H9 (cell line): ENCODE results near the gene JPT2. TPM values are rescaled to one million over a fixed set of nuclear protein-coding genes. Genes with fewer than 3 reads are reported as not detected.

ENCODE experiments used
- DNase-seq: peaks from one replicate; pipeline ENCODE4 v3.0.0-alpha.2; 2017
- H2AFZ ChIP-seq: one replicate; pipeline ENCODE4 v1.6.1; 2013; ENCODE audit warnings: mild to moderate bottlenecking, low read length, control low read depth, moderate library complexity
- H2AK5ac ChIP-seq: 2 replicates; pipeline ENCODE4 v1.6.1; 2013; ENCODE audit warnings: low read length, control low read depth, mixed read lengths; ENCODE audit not compliant: insufficient read length
- H2BK120ac ChIP-seq: one replicate; pipeline ENCODE4 v1.6.1; 2013; ENCODE audit warnings: low read depth, mild to moderate bottlenecking, low read length, control low read depth, inconsistent platforms; ENCODE audit not compliant: poor library complexity, severe bottlenecking
- H2BK12ac ChIP-seq: 2 replicates; pipeline ENCODE4 v1.6.1; 2013; ENCODE audit warnings: low read length, control low read depth, mixed read lengths, low read depth; ENCODE audit not compliant: insufficient read length
- H2BK15ac ChIP-seq: 2 replicates; pipeline ENCODE4 v1.6.1; 2013; ENCODE audit warnings: low read depth, low read length, control low read depth
- H2BK20ac ChIP-seq: one replicate; pipeline ENCODE4 v1.6.1; 2013; ENCODE audit warnings: low read depth, mild to moderate bottlenecking, low read length, control low read depth, inconsistent platforms; ENCODE audit not compliant: poor library complexity, severe bottlenecking
- H2BK5ac ChIP-seq: 2 replicates; pipeline ENCODE4 v1.6.1; 2013; ENCODE audit warnings: low read length, control low read depth, mixed read lengths; ENCODE audit not compliant: insufficient read length
- H3K14ac ChIP-seq: 2 replicates; pipeline ENCODE4 v1.6.1; 2013; ENCODE audit warnings: low read length, control low read depth; ENCODE audit not compliant: insufficient read depth
- H3K18ac ChIP-seq: 2 replicates; pipeline ENCODE4 v1.6.1; 2013; ENCODE audit warnings: low read depth, mild to moderate bottlenecking, mixed read lengths, low read length, control low read depth; ENCODE audit not compliant: insufficient read length
- H3K23ac ChIP-seq: 2 replicates; pipeline ENCODE4 v1.6.1; 2013; ENCODE audit warnings: low read length, control low read depth, mixed read lengths, low read depth; ENCODE audit not compliant: insufficient read length
- H3K23me2 ChIP-seq: 2 replicates; pipeline ENCODE4 v1.6.1; 2013; ENCODE audit warnings: low read depth, mild to moderate bottlenecking, mixed read lengths, low read length, control low read depth; ENCODE audit not compliant: insufficient read length, poor library complexity, severe bottlenecking
- H3K27ac ChIP-seq: 2 replicates; pipeline ENCODE4 v1.5.1; 2013; ENCODE audit warnings: low read length, control low read depth, mixed read lengths, low read depth; ENCODE audit not compliant: insufficient read length
- H3K27me3 ChIP-seq: 2 replicates; pipeline ENCODE4 v1.6.1; 2013; ENCODE audit warnings: low read length, control low read depth, inconsistent platforms; ENCODE audit not compliant: insufficient read depth
- H3K4ac ChIP-seq: 2 replicates; pipeline ENCODE4 v1.6.1; 2013; ENCODE audit warnings: low read depth, mild to moderate bottlenecking, control low read depth, inconsistent platforms, low read length, moderate library complexity
- H3K4me1 ChIP-seq: 2 replicates; pipeline ENCODE4 v1.6.1; 2013; ENCODE audit warnings: low read length, control low read depth, inconsistent platforms; ENCODE audit not compliant: insufficient read depth
- H3K4me2 ChIP-seq: 2 replicates; pipeline ENCODE4 v1.6.1; 2013; ENCODE audit warnings: low read length, control low read depth, mixed read lengths; ENCODE audit not compliant: insufficient read length, insufficient read depth
- H3K56ac ChIP-seq: 2 replicates; pipeline ENCODE4 v1.6.1; 2013; ENCODE audit warnings: low read depth, mild to moderate bottlenecking, mixed read lengths, low read length, control low read depth; ENCODE audit not compliant: insufficient read length
- H3K79me1 ChIP-seq: 2 replicates; pipeline ENCODE4 v1.6.1; 2013; ENCODE audit warnings: low read depth, mild to moderate bottlenecking, moderate library complexity, low read length, control low read depth, inconsistent platforms; ENCODE audit not compliant: insufficient read depth, poor library complexity, severe bottlenecking
- H3K79me2 ChIP-seq: 2 replicates; pipeline ENCODE4 v1.6.1; 2013; ENCODE audit warnings: low read length, control low read depth, inconsistent platforms; ENCODE audit not compliant: insufficient read depth
- H3K9ac ChIP-seq: 2 replicates; pipeline ENCODE4 v1.6.1; 2013; ENCODE audit warnings: low read length, control low read depth, mixed read lengths; ENCODE audit not compliant: insufficient read length; ENCODE audit errors: extremely low read depth
- H3K9me3 ChIP-seq: one replicate; pipeline ENCODE4 v1.6.1; 2013; ENCODE audit warnings: low read depth, low read length, inconsistent platforms; ENCODE audit not compliant: control insufficient read depth
- H3T11ph ChIP-seq: one replicate; pipeline ENCODE4 v1.6.1; 2013; ENCODE audit warnings: mild to moderate bottlenecking, low read length, control low read depth, inconsistent platforms
- H4K20me1 ChIP-seq: one replicate; pipeline ENCODE4 v1.6.1; 2013; ENCODE audit not compliant: control insufficient read depth, insufficient read length, insufficient read depth
- H4K5ac ChIP-seq: 2 replicates; pipeline ENCODE4 v1.6.1; 2013; ENCODE audit warnings: low read depth, mild to moderate bottlenecking, mixed read lengths, low read length, control low read depth; ENCODE audit not compliant: insufficient read length
- H4K8ac ChIP-seq: replicated peaks from 2 replicates; pipeline ENCODE4 v1.6.1; 2013; ENCODE audit warnings: low read length, control low read depth, mixed read lengths, low read depth; ENCODE audit not compliant: insufficient read length
- H4K91ac ChIP-seq: 2 replicates; pipeline ENCODE4 v1.6.1; 2013; ENCODE audit warnings: low read depth, mild to moderate bottlenecking, moderate library complexity, mixed read lengths, low read length, control low read depth; ENCODE audit not compliant: insufficient read length
- H3K27ac Mint-ChIP-seq, 3 experiments: 2 replicates in 2 of 3; 3 replicates in 1 of 3; pipeline ENCODE4 v1.8.0; 2020 to 2021; ENCODE audit warnings: mixed read lengths in 3 of 3, mild to moderate bottlenecking in 1 of 3, moderate library complexity in 1 of 3
- H3K27me3 Mint-ChIP-seq: 2 replicates; pipeline ENCODE4 v1.8.0; 2021; ENCODE audit warnings: low read depth, mild to moderate bottlenecking, moderate library complexity, mixed read lengths
- H3K36me3 Mint-ChIP-seq, 3 experiments: 2 replicates in 2 of 3; 3 replicates in 1 of 3; pipeline ENCODE4 v1.8.0; 2020 to 2021; ENCODE audit warnings: low read depth in 3 of 3, mixed read lengths in 3 of 3; ENCODE audit not compliant: insufficient read depth in 1 of 3
- H3K4me1 Mint-ChIP-seq, 2 experiments: 2 replicates each; pipeline ENCODE4 v1.8.0; 2020; ENCODE audit warnings: mixed read lengths in 2 of 2
- H3K4me3 Mint-ChIP-seq, 2 experiments: 2 replicates in 1 of 2; 3 replicates in 1 of 2; pipeline ENCODE4 v1.8.0; 2020 to 2021; ENCODE audit warnings: mild to moderate bottlenecking in 2 of 2, mixed read lengths in 2 of 2, moderate library complexity in 1 of 2
- H3K9me3 Mint-ChIP-seq, 2 experiments: 2 replicates in 1 of 2; 3 replicates in 1 of 2; pipeline ENCODE4 v1.8.0; 2020; ENCODE audit warnings: mild to moderate bottlenecking in 2 of 2, mixed read lengths in 2 of 2, moderate library complexity in 1 of 2
- WGBS: extraction: QIAGEN DNeasy Blood & Tissue Kit; methylation state at CpG from one replicate; pipeline ENCODE4 v1.1.7; 2013; ENCODE audit warnings: missing lambda C conversion rate, low lambda C conversion rate, mixed read lengths; ENCODE audit not compliant: insufficient read length; ENCODE audit errors: extremely low coverage; 5-methylcytosine and 5-hydroxymethylcytosine counted together
- total RNA-seq: library from RNA; stranded (reverse); gene quantifications from 2 replicates; pipeline ENCODE4 v1.2.1, GENCODE V29; 2021
- TF ChIP-seq, protein P1 (sequence below): fragments of 200-600 bp; sonication (generic); conservative IDR thresholded peaks from 3 replicates; pipeline ENCODE4 v1.8.0; 2021; ENCODE audit warnings: antibody characterized with exemption, mild to moderate bottlenecking

Gene JPT2
- total RNA-seq, 1 experiment from 2014 or later: 206 TPM

DNA sequence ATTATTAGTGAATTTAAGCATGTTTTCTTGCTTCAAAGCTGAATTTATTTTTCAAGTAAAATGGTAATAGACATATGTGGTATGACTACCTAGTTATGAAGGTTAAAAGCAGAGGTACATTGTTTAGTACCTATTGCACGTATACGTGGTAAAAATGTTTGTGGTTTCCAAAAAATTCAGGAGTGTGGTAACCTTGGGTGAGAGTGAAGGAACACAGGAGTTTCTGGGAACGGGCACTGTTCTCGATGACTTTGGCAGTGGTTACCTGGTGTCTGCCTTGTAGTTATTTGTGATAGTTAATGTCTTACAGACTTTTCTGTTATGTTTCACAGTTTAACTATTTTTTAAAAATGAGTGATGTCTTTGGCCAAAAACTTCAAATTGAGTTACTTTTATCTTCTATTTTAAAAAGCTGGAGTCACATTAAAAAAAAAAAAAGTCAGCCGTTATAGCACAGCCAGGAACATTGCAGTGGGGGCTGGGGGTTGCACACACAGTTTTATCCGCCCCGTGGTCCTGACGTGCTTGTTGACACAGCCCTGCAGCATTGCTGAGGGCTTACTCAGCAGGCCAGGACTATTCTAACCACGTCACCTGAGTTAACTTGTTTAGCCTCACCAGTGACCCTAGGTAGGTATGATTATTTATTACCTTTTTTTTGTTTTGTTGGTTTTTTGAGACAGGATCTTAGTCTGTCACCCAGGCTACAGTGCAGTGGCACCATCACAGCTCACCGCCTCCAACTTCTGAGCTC lies 10.9 kb downstream of the JPT2 start:
- H4K91ac ChIP-seq: no peak overlapping the region
- no peak overlapping the region for H3K4ac ChIP-seq
- H2BK5ac ChIP-seq: no peak overlapping the region
- no peaks in the 10 kb centered on the region for H4K20me1 ChIP-seq
- no peak overlapping the region for H3T11ph ChIP-seq
- no peak overlapping the region for H3K4me2 ChIP-seq
- no peak overlapping the region for H3K27ac ChIP-seq
- no CpG with 5 or more reads among the region's 10 CpGs for WGBS
- H3K79me2 ChIP-seq: peaks cover 34% of the 10 kb centered on the region; the same call in 1 of the 2 replicates
- H3K4me1 ChIP-seq: no peaks in the 10 kb centered on the region; the same call in 1 of the 2 replicates
- H4K8ac ChIP-seq: no peak overlapping the region
- H2BK15ac ChIP-seq: no peak overlapping the region
- TF ChIP-seq, protein P1, sequence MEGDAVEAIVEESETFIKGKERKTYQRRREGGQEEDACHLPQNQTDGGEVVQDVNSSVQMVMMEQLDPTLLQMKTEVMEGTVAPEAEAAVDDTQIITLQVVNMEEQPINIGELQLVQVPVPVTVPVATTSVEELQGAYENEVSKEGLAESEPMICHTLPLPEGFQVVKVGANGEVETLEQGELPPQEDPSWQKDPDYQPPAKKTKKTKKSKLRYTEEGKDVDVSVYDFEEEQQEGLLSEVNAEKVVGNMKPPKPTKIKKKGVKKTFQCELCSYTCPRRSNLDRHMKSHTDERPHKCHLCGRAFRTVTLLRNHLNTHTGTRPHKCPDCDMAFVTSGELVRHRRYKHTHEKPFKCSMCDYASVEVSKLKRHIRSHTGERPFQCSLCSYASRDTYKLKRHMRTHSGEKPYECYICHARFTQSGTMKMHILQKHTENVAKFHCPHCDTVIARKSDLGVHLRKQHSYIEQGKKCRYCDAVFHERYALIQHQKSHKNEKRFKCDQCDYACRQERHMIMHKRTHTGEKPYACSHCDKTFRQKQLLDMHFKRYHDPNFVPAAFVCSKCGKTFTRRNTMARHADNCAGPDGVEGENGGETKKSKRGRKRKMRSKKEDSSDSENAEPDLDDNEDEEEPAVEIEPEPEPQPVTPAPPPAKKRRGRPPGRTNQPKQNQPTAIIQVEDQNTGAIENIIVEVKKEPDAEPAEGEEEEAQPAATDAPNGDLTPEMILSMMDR: no peak
- Mint-ChIP-seq H3K36me3 (peaks cover 41 to 89% (median 89%) of the 10 kb centered on the region in 3 experiments), H3K9me3 (no peaks in the 10 kb centered on the region), H3K27ac (no peak overlapping the region), H3K27me3 (no peaks in the 10 kb centered on the region), H3K4me1 (no peaks in the 10 kb centered on the region), H3K4me3 (no peak overlapping the region)
- no peaks in the 10 kb centered on the region; the same call in 1 of the 2 replicates for H3K27me3 ChIP-seq
- H4K5ac ChIP-seq: no peak overlapping the region
- no peak overlapping the region for H2BK12ac ChIP-seq
- no peak overlapping the region for H3K9ac ChIP-seq
- no peaks in the 10 kb centered on the region for H3K9me3 ChIP-seq
- no peaks in the 10 kb centered on the region for H3K23me2 ChIP-seq
- no peak overlapping the region for H2AK5ac ChIP-seq
- H3K56ac ChIP-seq: no peak overlapping the region
- peaks cover 3% of the 10 kb centered on the region for H3K79me1 ChIP-seq
- no peak overlapping the region for H2AFZ ChIP-seq
- H3K18ac ChIP-seq: no peak overlapping the region
- no peak overlapping the region for H3K23ac ChIP-seq
- no peak for DNase-seq
- H2BK20ac ChIP-seq: no peak overlapping the region
- H2BK120ac ChIP-seq: no peak overlapping the region
- H3K14ac ChIP-seq: no peak overlapping the region
